Measurements from ENCODE around the gene UNC79.

Gene UNC79

GRCh38 chr14:93700928-93701327, 270.2 kb downstream of the UNC79 start:
- no peak overlapping the region for H3K27ac ChIP-seq
- no peak for TF ChIP-seq CTCF (IDR thresholded peaks at IDR 0.05; ENCODE audit: low read depth, low read length)
- no peak for DNase-seq
- no peaks in the 10 kb centered on the region for H3K9me3 ChIP-seq (ENCODE audit: severe bottlenecking)
- H3K4me3 ChIP-seq (ENCODE audit: low read depth, low read length): no peak overlapping the region
- no peaks in the 10 kb centered on the region for H3K36me3 ChIP-seq
- no peaks in the 10 kb centered on the region for H3K27me3 ChIP-seq (ENCODE audit: insufficient read depth, low read depth, severe bottlenecking)

GRCh38 chr14:93701562-93701961, 270.8 kb downstream of the UNC79 start:
- DNase-seq: no peak
- no peak for TF ChIP-seq CTCF (IDR thresholded peaks at IDR 0.05; ENCODE audit: low read depth, low read length)
- no peak overlapping the region for H3K4me3 ChIP-seq (ENCODE audit: low read depth, low read length)
- no peak overlapping the region for H3K27ac ChIP-seq
- no peaks in the 10 kb centered on the region for H3K36me3 ChIP-seq
- H3K9me3 ChIP-seq (ENCODE audit: severe bottlenecking): no peaks in the 10 kb centered on the region
- H3K27me3 ChIP-seq (ENCODE audit: insufficient read depth, low read depth, severe bottlenecking): no peaks in the 10 kb centered on the region

- no peak for TF ChIP-seq CTCF (IDR thresholded peaks at IDR 0.05; ENCODE audit: low read depth, low read length)
- no peak for DNase-seq
- no peaks in the 10 kb centered on the region for H3K9me3 ChIP-seq (ENCODE audit: severe bottlenecking)
- no peaks in the 10 kb centered on the region for H3K36me3 ChIP-seq
- no peak overlapping the region for H3K27ac ChIP-seq
- no peak overlapping the region for H3K4me3 ChIP-seq (ENCODE audit: low read depth, low read length)
- no peaks in the 10 kb centered on the region for H3K27me3 ChIP-seq (ENCODE audit: insufficient read depth, low read depth, severe bottlenecking)
Measured at GRCh38 chr14:93702946-93703345, 272.2 kb downstream of the UNC79 start.

GRCh38 chr14:93703941-93704340, 273.2 kb downstream of the UNC79 start:
- H3K9me3 ChIP-seq (ENCODE audit: severe bottlenecking): no peaks in the 10 kb centered on the region
- no peak overlapping the region for H3K4me3 ChIP-seq (ENCODE audit: low read depth, low read length)
- H3K27me3 ChIP-seq (ENCODE audit: insufficient read depth, low read depth, severe bottlenecking): no peaks in the 10 kb centered on the region
- H3K27ac ChIP-seq: no peak overlapping the region
- H3K36me3 ChIP-seq: no peaks in the 10 kb centered on the region
- no peak for TF ChIP-seq CTCF (IDR thresholded peaks at IDR 0.05; ENCODE audit: low read depth, low read length)
- DNase-seq: no peak

- H3K36me3 ChIP-seq: no peaks in the 10 kb centered on the region
- H3K27me3 ChIP-seq (ENCODE audit: insufficient read depth, low read depth, severe bottlenecking): no peaks in the 10 kb centered on the region
- TF ChIP-seq CTCF (IDR thresholded peaks at IDR 0.05; ENCODE audit: low read depth, low read length): no peak
- H3K27ac ChIP-seq: no peak overlapping the region
- no peak for DNase-seq
- no peaks in the 10 kb centered on the region for H3K9me3 ChIP-seq (ENCODE audit: severe bottlenecking)
- no peak overlapping the region for H3K4me3 ChIP-seq (ENCODE audit: low read depth, low read length)
Measured at GRCh38 chr14:93705513-93706156, 274.9 kb downstream of the UNC79 start.

- Histone ChIP-seq H3K36me3 (no peaks in the 10 kb centered on the region), H3K27me3 (ENCODE audit: insufficient read depth, low read depth, severe bottlenecking) (no peaks in the 10 kb centered on the region), H3K9me3 (ENCODE audit: severe bottlenecking) (no peaks in the 10 kb centered on the region), H3K4me3 (ENCODE audit: low read depth, low read length) (no peak overlapping the region), H3K27ac (no peak overlapping the region)
- DNase-seq: no peak
- TF ChIP-seq CTCF (IDR thresholded peaks at IDR 0.05; ENCODE audit: low read depth, low read length): no peak
Measured at GRCh38 chr14:93706360-93706955, 275.7 kb downstream of the UNC79 start.
